Activated naive CD8-positive, alpha-beta T cell (primary cell): ENCODE data around the gene SLC25A21.

ENCODE experiments used
- H3K27ac Mint-ChIP-seq: one replicate; pipeline ENCODE4 v1.8.0; 2021; ENCODE audit warnings: mixed read lengths
- H3K27me3 Mint-ChIP-seq: one replicate; pipeline ENCODE4 v1.8.0; 2021; ENCODE audit warnings: mixed read lengths
- H3K36me3 Mint-ChIP-seq: one replicate; pipeline ENCODE4 v1.8.0; 2021; ENCODE audit warnings: mixed read lengths
- H3K4me1 Mint-ChIP-seq: one replicate; pipeline ENCODE4 v1.8.0; 2021; ENCODE audit warnings: low read depth, mixed read lengths
- H3K4me3 Mint-ChIP-seq: one replicate; pipeline ENCODE4 v1.8.0; 2021; ENCODE audit warnings: mild to moderate bottlenecking, mixed read lengths
- H3K9me3 Mint-ChIP-seq: one replicate; pipeline ENCODE4 v1.8.0; 2021; ENCODE audit warnings: low read depth, mixed read lengths

Gene SLC25A21

DNA sequence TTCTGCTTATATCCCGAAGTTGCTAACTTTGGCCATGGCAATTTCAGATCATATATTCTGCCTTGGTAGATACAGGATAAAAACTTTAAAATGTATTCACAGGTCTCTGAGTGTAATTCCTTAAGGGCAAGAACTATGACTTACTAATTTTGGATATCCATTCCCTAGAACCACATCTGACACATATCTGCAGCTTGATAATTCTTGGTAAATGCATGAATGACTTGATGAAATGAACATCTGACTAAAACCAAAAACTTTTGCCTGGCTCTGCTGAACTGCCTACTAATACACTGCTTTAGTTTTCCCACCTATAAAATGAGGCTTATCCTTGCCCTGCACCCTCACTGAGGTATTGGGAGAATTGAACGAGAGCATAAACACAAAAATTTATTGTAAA lies 32.2 kb downstream of the SLC25A21 start:
- Mint-ChIP-seq H3K4me1 (no peaks in the 10 kb centered on the region), H3K9me3 (no peaks in the 10 kb centered on the region), H3K4me3 (no peak overlapping the region), H3K27me3 (peaks cover 1% of the 10 kb centered on the region), H3K36me3 (no peaks in the 10 kb centered on the region), H3K27ac (no peak overlapping the region)

DNA sequence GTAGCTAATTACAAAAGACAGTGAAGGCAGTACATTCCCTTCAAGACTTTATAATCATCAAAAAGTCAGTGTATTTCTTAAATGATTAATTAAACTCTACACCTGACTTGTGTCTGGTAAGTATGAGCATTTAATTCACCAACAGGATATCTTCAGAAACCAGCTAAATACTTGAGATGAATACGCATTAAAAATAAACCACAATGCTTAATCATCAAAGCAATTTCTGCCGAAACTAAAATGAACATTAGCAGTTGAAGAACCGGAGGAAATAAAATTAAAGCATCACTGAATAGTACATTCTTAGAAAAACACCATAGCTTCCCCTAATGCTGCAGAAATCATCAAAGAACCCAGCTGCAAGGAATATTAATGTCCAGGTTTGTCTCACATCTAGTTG lies 32.7 kb downstream of the SLC25A21 start:
- Mint-ChIP-seq H3K27me3 (peaks cover 1% of the 10 kb centered on the region), H3K27ac (no peak overlapping the region), H3K4me1 (no peaks in the 10 kb centered on the region), H3K36me3 (no peaks in the 10 kb centered on the region), H3K9me3 (no peaks in the 10 kb centered on the region), H3K4me3 (no peak overlapping the region)

DNA sequence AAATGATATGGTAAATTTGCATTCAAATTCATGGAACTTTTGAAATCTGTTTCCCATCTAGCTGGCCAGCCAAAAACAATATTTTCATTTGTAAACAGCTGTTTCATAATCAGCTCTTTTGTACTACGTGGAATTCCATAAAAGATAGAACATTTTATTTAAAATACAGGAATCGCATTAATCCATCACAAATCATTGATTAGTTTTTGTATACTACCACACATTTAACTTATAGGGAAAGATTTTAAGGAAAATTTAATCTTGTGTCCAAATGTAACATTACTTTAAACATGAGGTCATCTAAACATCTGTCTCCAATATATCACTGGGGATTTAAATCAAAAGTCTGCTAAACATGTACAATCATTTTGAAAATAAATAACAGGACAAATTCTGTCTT lies 33.5 kb downstream of the SLC25A21 start:
- Mint-ChIP-seq H3K4me3 (no peak overlapping the region), H3K9me3 (no peaks in the 10 kb centered on the region), H3K4me1 (no peaks in the 10 kb centered on the region), H3K27ac (no peak overlapping the region), H3K36me3 (no peaks in the 10 kb centered on the region), H3K27me3 (peaks cover 1% of the 10 kb centered on the region)

DNA sequence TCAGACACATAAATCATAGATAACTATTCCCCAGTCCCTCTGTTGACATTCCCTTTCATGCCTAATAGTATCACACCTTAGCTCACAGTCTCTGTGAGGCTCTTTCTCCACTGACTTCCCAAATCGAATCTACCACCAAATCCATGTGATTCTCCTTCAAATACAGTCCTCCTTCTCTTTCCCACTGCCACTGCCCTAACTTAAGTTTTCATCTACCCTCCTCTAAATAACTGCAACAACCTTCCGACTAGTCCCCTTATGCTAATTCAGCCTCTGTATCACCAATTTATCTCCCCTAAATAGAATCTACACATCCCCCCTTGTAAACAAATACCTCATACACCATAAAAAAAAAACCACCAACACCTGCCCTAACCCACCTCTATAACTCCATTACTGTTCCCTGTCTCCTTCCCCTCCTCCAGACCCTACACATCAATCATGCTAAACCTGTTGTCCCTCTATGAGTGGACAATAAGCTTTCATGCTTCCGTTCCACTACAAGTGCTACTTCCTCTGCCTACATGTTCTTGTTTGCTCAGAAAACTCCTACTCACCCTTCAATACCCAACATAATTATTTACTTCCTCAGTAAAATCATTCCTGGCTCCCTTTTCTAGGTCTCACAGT lies 39.0 kb downstream of the SLC25A21 start:
- Mint-ChIP-seq H3K27me3 (peaks cover 1% of the 10 kb centered on the region), H3K4me3 (no peak overlapping the region), H3K27ac (no peak overlapping the region), H3K4me1 (no peaks in the 10 kb centered on the region), H3K36me3 (no peaks in the 10 kb centered on the region), H3K9me3 (no peaks in the 10 kb centered on the region)

DNA sequence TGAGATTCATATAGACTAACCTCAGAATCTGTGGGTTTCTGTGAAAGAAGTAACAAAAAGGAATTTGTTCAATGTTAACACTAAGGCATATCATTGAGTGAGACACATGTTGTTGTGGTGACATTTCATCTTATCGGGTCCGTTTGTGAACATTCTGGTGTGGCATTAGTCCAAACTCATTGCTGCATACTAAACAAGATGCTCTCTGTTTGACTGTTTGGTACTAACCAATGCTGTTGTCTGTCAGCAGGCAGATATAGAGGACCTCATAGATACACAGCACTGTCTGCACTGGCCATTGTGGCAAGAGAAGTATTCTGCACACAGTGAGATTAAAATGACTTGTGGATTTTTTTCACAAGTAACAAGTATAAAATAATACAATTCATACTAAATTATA lies 41.2 kb downstream of the SLC25A21 start:
- Mint-ChIP-seq H3K27me3 (peaks cover 1% of the 10 kb centered on the region), H3K9me3 (no peaks in the 10 kb centered on the region), H3K4me1 (no peaks in the 10 kb centered on the region), H3K27ac (no peak overlapping the region), H3K4me3 (no peak overlapping the region), H3K36me3 (no peaks in the 10 kb centered on the region)

DNA sequence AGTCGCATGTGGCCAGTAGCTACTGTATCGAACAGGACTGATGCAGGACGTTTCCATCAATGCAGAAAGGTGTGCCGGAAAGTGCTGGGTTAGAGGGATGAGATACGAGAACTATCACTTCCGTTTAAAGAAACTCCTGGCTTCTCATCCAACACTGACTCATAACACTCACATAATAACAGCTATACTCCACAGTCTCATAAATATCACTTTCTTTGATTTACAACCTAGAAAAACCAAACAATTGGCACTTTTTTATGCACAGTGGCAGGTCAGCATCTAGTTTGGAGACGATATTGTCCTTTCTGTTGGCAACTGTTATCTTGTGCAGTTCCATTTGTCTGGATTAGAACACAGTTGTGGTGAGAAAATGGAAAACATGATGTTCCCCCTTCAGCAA lies 43.4 kb downstream of the SLC25A21 start:
- Mint-ChIP-seq H3K36me3 (no peaks in the 10 kb centered on the region), H3K4me1 (no peaks in the 10 kb centered on the region), H3K9me3 (no peaks in the 10 kb centered on the region), H3K27ac (no peak overlapping the region), H3K27me3 (no peaks in the 10 kb centered on the region), H3K4me3 (no peak overlapping the region)

DNA sequence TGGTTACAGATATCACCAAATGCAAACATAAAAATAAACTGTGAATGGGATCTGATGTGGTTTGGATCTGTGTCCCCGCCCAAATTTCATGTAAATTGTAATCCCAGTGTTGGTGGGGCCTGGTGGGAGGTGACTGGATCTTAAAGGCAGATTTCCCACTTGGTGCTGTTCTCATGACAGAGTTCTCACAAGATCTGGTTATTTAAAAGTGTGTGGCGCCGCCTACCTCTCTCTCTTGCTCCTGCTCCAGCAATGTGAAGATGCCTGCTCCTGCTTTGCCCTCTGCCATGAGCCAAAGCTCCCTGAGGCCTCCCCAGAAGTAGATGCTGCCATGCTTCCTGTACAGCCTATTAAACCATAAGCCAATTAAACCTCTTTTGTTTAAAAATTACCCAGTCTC lies 47.8 kb downstream of the SLC25A21 start:
- H3K4me3 Mint-ChIP-seq = no peak overlapping the region
- no peak overlapping the region for H3K27ac Mint-ChIP-seq
- no peaks in the 10 kb centered on the region for H3K36me3 Mint-ChIP-seq
- no peaks in the 10 kb centered on the region for H3K27me3 Mint-ChIP-seq
- H3K4me1 Mint-ChIP-seq = no peaks in the 10 kb centered on the region
- H3K9me3 Mint-ChIP-seq = peaks cover 5% of the 10 kb centered on the region

DNA sequence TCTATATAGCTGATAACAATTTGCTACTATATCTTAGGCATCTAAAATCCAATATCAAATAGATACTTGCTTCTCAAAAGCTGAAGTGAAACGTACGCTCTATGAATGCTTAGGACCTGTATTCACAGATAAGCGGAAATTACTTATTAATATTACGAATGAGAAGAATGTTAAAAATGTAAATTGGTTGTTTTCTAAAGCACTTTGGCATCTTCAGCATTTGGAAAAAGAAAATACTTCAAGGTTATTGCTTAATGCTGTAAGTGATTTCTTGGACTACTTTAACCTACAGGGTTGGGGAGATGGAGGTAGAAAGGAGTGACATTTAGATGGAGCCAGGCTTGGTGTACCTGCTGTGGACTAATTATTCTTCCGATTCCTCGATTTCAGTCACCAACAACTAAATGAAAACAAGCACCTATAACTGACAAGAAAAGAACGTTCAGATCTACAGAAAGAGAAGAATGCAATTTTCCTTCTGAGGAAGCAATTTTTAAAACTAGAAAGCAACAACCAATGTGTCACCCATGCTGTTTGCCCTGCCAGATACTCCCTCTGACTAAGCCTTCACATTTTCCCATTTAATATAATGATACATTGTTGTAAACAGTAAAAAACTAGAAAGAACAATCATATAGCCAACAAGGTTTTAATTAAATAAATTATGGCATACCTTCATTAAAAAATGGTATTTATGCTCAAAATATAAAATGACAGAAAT lies 49.3 kb downstream of the SLC25A21 start:
- H3K4me1 Mint-ChIP-seq = no peaks in the 10 kb centered on the region
- H3K36me3 Mint-ChIP-seq = no peaks in the 10 kb centered on the region
- no peak overlapping the region for H3K27ac Mint-ChIP-seq
- no peak overlapping the region for H3K4me3 Mint-ChIP-seq
- H3K27me3 Mint-ChIP-seq = no peaks in the 10 kb centered on the region
- H3K9me3 Mint-ChIP-seq = peaks cover 8% of the 10 kb centered on the region

DNA sequence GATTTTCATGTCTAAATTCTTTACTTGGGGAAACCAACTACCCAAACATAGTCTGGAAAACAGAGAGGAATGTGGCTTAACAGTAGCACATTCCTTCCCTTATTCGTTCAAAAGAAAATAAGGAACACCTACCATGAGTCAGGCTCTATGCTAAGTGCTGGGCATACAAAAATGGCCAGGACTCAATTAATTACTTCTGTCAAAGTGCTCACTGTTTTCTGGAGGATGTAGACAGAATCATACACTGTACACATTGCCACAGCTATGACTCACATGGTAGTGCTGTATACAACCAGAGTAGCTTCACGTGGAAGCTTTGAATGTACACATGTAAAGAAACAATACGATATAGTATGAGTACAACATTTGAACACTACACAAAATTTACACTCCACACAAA lies 50.1 kb downstream of the SLC25A21 start:
- Mint-ChIP-seq H3K27me3 (no peaks in the 10 kb centered on the region), H3K4me1 (no peaks in the 10 kb centered on the region), H3K9me3 (peaks cover 10% of the 10 kb centered on the region), H3K36me3 (no peaks in the 10 kb centered on the region), H3K4me3 (no peak overlapping the region), H3K27ac (no peak overlapping the region)

DNA sequence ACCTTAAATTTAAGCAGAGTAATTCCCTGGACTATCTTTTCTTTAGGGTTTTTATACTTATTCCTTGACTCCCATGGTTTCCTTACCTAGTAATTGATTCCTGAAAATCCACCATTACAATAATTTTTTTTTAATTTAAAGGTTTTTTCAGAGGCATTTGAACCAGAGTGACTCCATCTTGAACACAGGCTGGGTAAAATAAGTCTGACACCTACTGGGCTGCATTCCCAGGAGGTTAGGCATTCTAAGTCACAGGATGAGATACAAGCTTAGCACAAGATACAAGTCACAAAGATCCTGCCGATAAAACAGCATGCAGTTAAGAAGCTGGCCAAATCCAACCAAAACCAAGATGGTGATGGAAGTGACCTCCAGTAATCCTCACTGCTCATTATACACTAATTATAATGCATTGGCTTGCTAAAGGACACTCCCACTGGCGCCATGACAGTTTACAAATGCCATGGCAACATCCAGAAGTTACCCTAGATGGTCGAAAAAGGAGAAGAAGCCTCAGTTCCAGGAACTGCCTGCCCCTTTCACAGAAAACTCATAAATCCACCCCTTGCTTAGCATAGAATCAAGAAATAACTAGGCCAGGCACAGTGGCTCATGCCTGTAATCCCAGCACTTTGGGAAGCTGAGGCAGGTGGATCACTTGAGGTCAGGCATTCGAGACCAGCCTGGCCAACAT lies 53.6 kb downstream of the SLC25A21 start:
- H3K9me3 Mint-ChIP-seq = peaks cover 10% of the 10 kb centered on the region
- no peak overlapping the region for H3K27ac Mint-ChIP-seq
- no peak overlapping the region for H3K4me3 Mint-ChIP-seq
- H3K27me3 Mint-ChIP-seq = no peaks in the 10 kb centered on the region
- no peaks in the 10 kb centered on the region for H3K36me3 Mint-ChIP-seq
- H3K4me1 Mint-ChIP-seq = no peaks in the 10 kb centered on the region

DNA sequence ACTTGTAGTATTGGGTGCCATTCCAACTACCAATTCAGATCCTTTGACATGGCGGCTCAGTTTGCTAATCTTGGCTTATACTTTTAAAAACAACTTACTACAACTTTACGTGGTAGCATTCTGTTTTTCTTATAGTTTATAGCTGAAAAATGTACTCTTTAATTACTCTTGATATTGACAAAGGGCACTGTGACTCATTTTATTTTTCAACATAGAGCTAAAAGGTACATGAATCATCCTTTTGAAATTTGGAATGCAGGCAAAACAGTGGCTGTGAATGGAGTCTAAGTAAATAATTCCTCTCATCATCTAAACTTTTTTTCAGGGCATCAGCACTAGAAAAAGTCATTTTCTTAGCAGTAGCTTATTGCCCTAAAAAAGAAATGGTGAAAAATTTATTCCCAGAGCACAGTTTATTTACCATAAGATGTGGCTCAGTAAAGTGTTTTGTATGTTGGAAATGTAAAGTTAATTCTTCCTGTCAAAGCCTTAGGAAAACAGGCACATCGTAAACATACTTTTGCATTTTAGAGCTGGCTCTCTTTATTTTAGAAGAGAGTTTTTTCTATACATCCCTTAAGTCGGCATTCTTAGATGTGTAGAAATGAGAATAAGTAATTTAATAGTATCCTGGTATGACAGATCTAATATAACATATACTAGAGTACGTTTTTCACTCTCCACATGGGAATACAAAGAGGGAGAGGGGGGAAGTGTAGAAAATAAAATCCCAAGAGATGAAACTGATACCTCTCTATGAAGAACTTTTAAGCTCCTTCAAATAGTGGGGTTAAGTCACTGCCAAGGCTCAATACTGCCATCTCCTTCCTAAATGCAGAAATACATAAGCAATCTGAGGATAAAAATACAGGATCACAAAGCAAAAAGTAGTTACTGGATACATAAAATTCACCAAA lies 55.2 kb downstream of the SLC25A21 start:
- H3K36me3 Mint-ChIP-seq = no peaks in the 10 kb centered on the region
- no peaks in the 10 kb centered on the region for H3K27me3 Mint-ChIP-seq
- no peak overlapping the region for H3K27ac Mint-ChIP-seq
- H3K9me3 Mint-ChIP-seq = peaks cover 7% of the 10 kb centered on the region
- no peaks in the 10 kb centered on the region for H3K4me1 Mint-ChIP-seq
- no peak overlapping the region for H3K4me3 Mint-ChIP-seq

DNA sequence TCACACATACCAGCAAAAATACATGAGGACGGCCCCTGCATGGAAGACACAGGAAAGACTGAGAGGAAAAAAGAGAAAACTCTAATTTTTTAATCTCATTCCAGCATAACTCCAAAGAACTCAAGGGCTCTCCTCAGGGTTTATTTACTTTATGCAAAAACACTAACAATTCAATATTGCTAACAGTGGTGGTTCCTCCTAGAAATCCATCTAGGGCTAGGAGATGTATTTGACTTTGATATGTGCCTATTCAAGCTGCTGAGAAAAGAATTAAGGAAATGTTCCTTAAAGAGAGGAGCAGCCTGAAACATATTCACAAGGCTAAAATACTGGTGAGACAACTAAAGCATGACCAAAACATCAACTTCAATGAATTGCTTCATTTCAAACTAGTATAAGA lies 57.0 kb downstream of the SLC25A21 start:
- Mint-ChIP-seq H3K9me3 (peaks cover 4% of the 10 kb centered on the region), H3K4me1 (no peaks in the 10 kb centered on the region), H3K27me3 (no peaks in the 10 kb centered on the region), H3K4me3 (no peak overlapping the region), H3K36me3 (no peaks in the 10 kb centered on the region), H3K27ac (no peak overlapping the region)

DNA sequence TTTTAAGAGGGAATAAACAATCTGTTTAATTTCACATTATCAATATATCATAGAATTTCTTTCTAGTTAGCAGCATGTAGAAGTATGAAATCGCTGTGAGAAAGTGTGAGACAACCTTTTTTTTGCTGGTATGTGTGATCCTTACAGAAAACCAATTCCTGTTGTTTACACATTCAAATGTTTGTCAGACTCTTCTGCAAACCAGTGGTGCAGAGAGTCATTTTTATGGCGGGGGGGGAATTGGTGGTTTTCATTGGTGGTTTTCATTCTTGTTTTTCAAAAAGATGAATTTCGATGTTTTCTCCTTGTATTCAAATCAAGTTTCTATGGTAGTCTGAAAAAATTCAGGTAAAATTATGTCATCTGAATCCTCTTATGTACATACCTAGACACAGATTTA lies 57.8 kb downstream of the SLC25A21 start:
- Mint-ChIP-seq H3K4me1 (no peaks in the 10 kb centered on the region), H3K27me3 (no peaks in the 10 kb centered on the region), H3K4me3 (no peak overlapping the region), H3K27ac (no peak overlapping the region), H3K36me3 (no peaks in the 10 kb centered on the region), H3K9me3 (peaks cover 4% of the 10 kb centered on the region)

DNA sequence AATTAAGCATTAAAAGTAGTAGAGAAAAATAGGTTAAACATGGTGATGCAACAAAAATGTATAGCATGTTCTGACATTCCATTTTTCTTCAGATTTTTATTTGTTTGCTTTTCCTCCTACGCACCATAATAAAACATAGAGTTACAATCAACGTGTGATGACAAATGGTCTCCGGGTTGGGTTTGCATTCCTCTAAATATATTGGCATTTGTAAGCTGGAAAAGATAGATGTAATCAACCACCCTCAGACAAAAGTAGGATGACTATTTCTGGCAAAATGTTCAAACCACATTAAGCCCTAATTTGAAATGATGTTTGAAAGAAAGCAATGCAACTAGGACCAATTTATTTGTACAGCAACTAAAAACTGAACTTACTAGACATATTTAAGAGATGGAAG lies 58.4 kb downstream of the SLC25A21 start:
- Mint-ChIP-seq H3K4me1 (no peaks in the 10 kb centered on the region), H3K27me3 (no peaks in the 10 kb centered on the region), H3K4me3 (no peak overlapping the region), H3K9me3 (peaks cover 6% of the 10 kb centered on the region), H3K36me3 (no peaks in the 10 kb centered on the region), H3K27ac (no peak overlapping the region)

DNA sequence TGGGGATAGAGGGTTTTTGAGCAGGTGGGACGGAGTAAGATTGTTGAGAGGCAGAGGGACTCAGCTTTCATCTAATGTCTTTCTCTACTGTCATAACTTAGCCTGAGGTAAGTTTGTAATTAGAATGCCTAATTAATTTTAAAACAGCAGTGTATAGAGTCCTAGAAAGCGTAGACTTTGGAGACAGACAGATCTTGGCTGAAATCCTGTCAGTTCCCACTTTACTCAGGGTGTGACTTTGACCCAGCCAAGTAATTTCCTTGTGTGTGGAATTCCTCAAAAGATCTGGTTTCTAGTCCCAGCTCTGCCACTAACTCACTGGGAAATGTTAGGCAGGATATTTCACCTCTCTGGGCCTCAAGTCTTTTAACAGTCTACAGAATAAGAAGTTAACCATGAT lies 74.3 kb downstream of the SLC25A21 start:
- Mint-ChIP-seq H3K4me1 (no peaks in the 10 kb centered on the region), H3K36me3 (no peaks in the 10 kb centered on the region), H3K27ac (no peak overlapping the region), H3K4me3 (no peak overlapping the region), H3K9me3 (peaks cover 14% of the 10 kb centered on the region), H3K27me3 (no peaks in the 10 kb centered on the region)
